HG03159 (cell line): ENCODE results near the gene DNMT3L.
"Not testable (repeated sequence)": the region's sequence is repeated elsewhere in the genome, so short reads cannot be mapped to it uniquely, and the experiment has no call there.

Source experiments
- ATAC-seq: cut with Tn5 transposase; IDR thresholded peaks from one replicate; pipeline ENCODE4 v1.9.1; 2021; ENCODE audit warnings: mild to moderate bottlenecking, moderate library complexity; ENCODE audit not compliant: unreplicated experiment

Gene DNMT3L

GRCh38 chr21:44295163-44295573 is 33.5 kb upstream of the DNMT3L start:
- no peak for ATAC-seq

- no peak for ATAC-seq
Observed at GRCh38 chr21:44294391-44295162, 32.9 kb upstream of the DNMT3L start.

- ATAC-seq, result no peak
Observed at GRCh38 chr21:44293551-44294231, 32.0 kb upstream of the DNMT3L start.

GRCh38 chr21:44292812-44293195 is 31.1 kb upstream of the DNMT3L start:
- ATAC-seq, result no peak

- no peak for ATAC-seq
Observed at GRCh38 chr21:44291936-44292811, 30.5 kb upstream of the DNMT3L start.

- no peak for ATAC-seq
Observed at GRCh38 chr21:44291078-44291935, 29.6 kb upstream of the DNMT3L start.

- no peak for ATAC-seq
Observed at GRCh38 chr21:44290327-44291077, 28.8 kb upstream of the DNMT3L start.

GRCh38 chr21:44289381-44290010 is 27.8 kb upstream of the DNMT3L start:
- ATAC-seq, result no peak

- no peak for ATAC-seq
Observed at GRCh38 chr21:44288251-44289110, 26.8 kb upstream of the DNMT3L start.

GRCh38 chr21:44286716-44287632 is 25.3 kb upstream of the DNMT3L start:
- ATAC-seq, result no peak

- ATAC-seq, result no peak
Observed at GRCh38 chr21:44286086-44286715, 24.5 kb upstream of the DNMT3L start.

GRCh38 chr21:44285138-44285992 is 23.7 kb upstream of the DNMT3L start, which contains the start of gene AIRE:
Gene AIRE, plus strand, starts transcription at chr21:44285876. Its CDS starts 131 bp downstream, at chr21:44286007.
- no peak for ATAC-seq

- no peak for ATAC-seq
Observed at GRCh38 chr21:44283948-44284347, 22.3 kb upstream of the DNMT3L start.

- ATAC-seq, result not testable (repeated sequence)
Observed at GRCh38 chr21:44283211-44283785, 21.6 kb upstream of the DNMT3L start.

- no peak for ATAC-seq
Observed at GRCh38 chr21:44282370-44282769, 20.7 kb upstream of the DNMT3L start.
